Measurements from ENCODE around the gene RHPN2. TPM values are rescaled to one million over a fixed set of nuclear protein-coding genes. Genes with fewer than 3 reads are reported as not detected.

The RHPN2 gene
- total and polyA plus RNA-seq, 2 of the 8 experiments (the other 6 are each of a cell fraction or from before 2014, with no cell fraction given) = 22.8 to 31.1 TPM

DNA sequence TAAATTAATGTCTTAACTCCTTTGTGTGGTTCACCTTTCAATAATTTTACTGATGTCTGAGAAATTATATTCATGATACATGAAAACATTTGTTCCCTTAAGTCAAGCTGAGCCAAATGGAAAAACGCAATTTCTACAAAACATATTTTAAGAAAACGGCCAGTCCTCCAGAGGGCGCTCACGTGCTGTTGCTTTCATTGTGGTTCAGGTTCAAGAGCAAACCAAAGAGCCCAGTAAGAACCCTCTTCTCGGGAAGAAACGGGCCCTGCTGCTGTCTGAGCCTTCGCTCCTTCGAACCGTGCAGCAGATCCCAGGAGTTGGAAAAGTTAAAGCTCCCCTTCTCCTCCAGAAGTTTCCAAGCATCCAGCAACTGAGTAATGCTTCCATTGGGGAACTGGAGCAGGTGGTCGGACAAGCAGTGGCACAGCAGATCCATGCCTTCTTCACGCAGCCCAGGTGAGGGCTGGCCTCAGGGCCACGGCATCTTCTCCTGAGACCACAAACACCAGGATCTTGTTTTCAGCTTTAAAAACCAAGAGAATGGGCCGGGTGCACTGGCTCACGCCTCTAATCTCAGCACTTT is 88.4 kb downstream of the RHPN2 start (continued):
- no peak for TF ChIP-seq CHD2 (IDR thresholded peaks at IDR 0.05; ENCODE audit: low read length)
